Trophoblast cell (in vitro differentiated cells and primary cell): ENCODE data around the gene BZW1.

Source experiments
- DNase-seq, 2 donors: peaks; one replicate each; pipeline ENCODE4 v3.0.0-alpha.2; 2016
- H2AFZ ChIP-seq: 2 replicates; pipeline ENCODE4 v1.6.1; 2013; ENCODE audit warnings: low read length, moderate library complexity, mild to moderate bottlenecking; ENCODE audit not compliant: insufficient read depth, poor library complexity
- H2AK5ac ChIP-seq: 2 replicates; pipeline ENCODE4 v1.6.1; 2013; ENCODE audit warnings: mild to moderate bottlenecking, low read length
- H2BK120ac ChIP-seq: 2 replicates; pipeline ENCODE4 v1.6.1; 2013; ENCODE audit warnings: low read length, mild to moderate bottlenecking, moderate library complexity; ENCODE audit not compliant: insufficient read depth, poor library complexity
- H2BK12ac ChIP-seq: 2 replicates; pipeline ENCODE4 v1.6.1; 2013; ENCODE audit warnings: mild to moderate bottlenecking, low read length, moderate library complexity
- H2BK5ac ChIP-seq: 2 replicates; pipeline ENCODE4 v1.6.1; 2013; ENCODE audit warnings: low read length, low read depth, moderate library complexity, mild to moderate bottlenecking; ENCODE audit not compliant: poor library complexity
- H3K14ac ChIP-seq: 2 replicates; pipeline ENCODE4 v1.6.1; 2013; ENCODE audit warnings: mild to moderate bottlenecking, low read length
- H3K18ac ChIP-seq: 2 replicates; pipeline ENCODE4 v1.6.1; 2013; ENCODE audit warnings: mild to moderate bottlenecking, low read length
- H3K23ac ChIP-seq: 2 replicates; pipeline ENCODE4 v1.6.1; 2013; ENCODE audit warnings: low read length
- H3K27ac ChIP-seq: 2 replicates; pipeline ENCODE4 v1.5.1; 2013; ENCODE audit warnings: low read depth, mild to moderate bottlenecking, inconsistent platforms, low read length, moderate library complexity
- H3K27me3 ChIP-seq: 2 replicates; pipeline ENCODE4 v1.6.1; 2013; ENCODE audit warnings: inconsistent platforms, mild to moderate bottlenecking, low read length, moderate library complexity; ENCODE audit not compliant: insufficient read depth
- H3K36me3 ChIP-seq, 2 experiments: 1 replicate in 1 of 2; 2 replicates in 1 of 2; pipeline ENCODE4 v1.6.1; 2013; ENCODE audit warnings: low read length in 2 of 2, mild to moderate bottlenecking in 2 of 2, moderate library complexity in 1 of 2; ENCODE audit not compliant: insufficient read depth in 2 of 2, control insufficient read depth in 1 of 2
- H3K4ac ChIP-seq: 2 replicates; pipeline ENCODE4 v1.6.1; 2013; ENCODE audit warnings: low read depth, mild to moderate bottlenecking, low read length, moderate library complexity
- H3K4me1 ChIP-seq, 2 experiments: 1 replicate in 1 of 2; 2 replicates in 1 of 2; pipeline ENCODE4 v1.6.1; 2013; ENCODE audit warnings: low read length in 2 of 2, mild to moderate bottlenecking in 2 of 2, moderate library complexity in 1 of 2; ENCODE audit not compliant: insufficient read depth in 2 of 2, control insufficient read depth in 1 of 2
- H3K4me2 ChIP-seq: 2 replicates; pipeline ENCODE4 v1.6.1; 2013; ENCODE audit warnings: inconsistent platforms, mild to moderate bottlenecking, low read length, moderate library complexity
- H3K4me3 ChIP-seq: 2 replicates; pipeline ENCODE4 v1.5.1; 2013; ENCODE audit warnings: mild to moderate bottlenecking, low read depth, low read length, inconsistent platforms
- H3K79me1 ChIP-seq: one replicate; pipeline ENCODE4 v1.6.1; 2013; ENCODE audit warnings: low read length
- H3K79me2 ChIP-seq: 2 replicates; pipeline ENCODE4 v1.6.1; 2013; ENCODE audit warnings: low read length, mild to moderate bottlenecking; ENCODE audit not compliant: control insufficient read depth, insufficient read depth, poor library complexity
- H3K9ac ChIP-seq: 2 replicates; pipeline ENCODE4 v1.6.1; 2013; ENCODE audit warnings: mild to moderate bottlenecking, low read length
- H3K9me3 ChIP-seq: 2 replicates; pipeline ENCODE4 v1.6.1; 2013; ENCODE audit warnings: low read depth, mild to moderate bottlenecking, control low read depth, inconsistent platforms, low read length; ENCODE audit not compliant: insufficient read depth
- H4K12ac ChIP-seq: 2 replicates; pipeline ENCODE4 v1.6.1; 2013; ENCODE audit warnings: low read depth, mild to moderate bottlenecking, low read length, moderate library complexity
- H4K8ac ChIP-seq: 2 replicates; pipeline ENCODE4 v1.6.1; 2013; ENCODE audit warnings: low read depth, mild to moderate bottlenecking, low read length, moderate library complexity
- H4K91ac ChIP-seq: one replicate; pipeline ENCODE4 v1.6.1; 2013; ENCODE audit warnings: low read depth, mild to moderate bottlenecking, low read length, moderate library complexity
- WGBS: extraction: QIAGEN DNeasy Blood & Tissue Kit; methylation state at CpG from one replicate; pipeline ENCODE4 v1.1.7; 2013; ENCODE audit warnings: missing lambda C conversion rate; ENCODE audit not compliant: insufficient read length, insufficient coverage; ENCODE audit errors: extremely low coverage; 5-methylcytosine and 5-hydroxymethylcytosine counted together

BZW1 gene

DNA sequence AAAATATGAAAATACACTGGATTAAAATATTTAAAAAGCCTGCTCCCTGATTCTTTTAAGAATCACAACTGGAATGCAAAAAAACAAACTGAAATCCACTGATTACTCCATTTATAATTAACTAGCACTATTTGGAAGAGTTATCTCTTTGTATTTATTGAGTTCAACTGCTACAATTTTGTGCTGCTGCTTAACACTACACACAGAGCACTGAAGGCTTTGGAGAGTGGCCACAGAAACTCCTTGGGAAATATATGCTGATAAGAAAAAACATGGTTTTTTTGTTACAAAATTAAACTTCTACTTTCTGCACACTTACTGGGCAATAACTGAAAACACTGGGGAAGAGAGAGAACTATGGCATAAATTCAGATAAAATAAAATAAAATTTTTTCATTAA lies 19.8 kb upstream of the BZW1 start:
- no peak overlapping the region for H2BK12ac ChIP-seq
- no peaks in the 10 kb centered on the region for H3K4me1 ChIP-seq
- H3K27ac ChIP-seq: no peak overlapping the region
- no peak overlapping the region for H3K9ac ChIP-seq
- no peaks in the 10 kb centered on the region for H3K9me3 ChIP-seq
- no peak overlapping the region for H3K4me2 ChIP-seq
- no peak overlapping the region for H3K4me3 ChIP-seq
- no peaks in the 10 kb centered on the region for H3K79me2 ChIP-seq
- no peak for DNase-seq
- H3K23ac ChIP-seq: no peak overlapping the region
- no peak overlapping the region for H2BK120ac ChIP-seq
- H2AFZ ChIP-seq: no peak overlapping the region
- no peaks in the 10 kb centered on the region for H3K79me1 ChIP-seq
- no peak overlapping the region for H2AK5ac ChIP-seq
- no peaks in the 10 kb centered on the region for H3K36me3 ChIP-seq
- no peak overlapping the region for H3K18ac ChIP-seq
- no peak overlapping the region for H4K91ac ChIP-seq
- no peak overlapping the region for H4K8ac ChIP-seq
- H3K27me3 ChIP-seq: no peaks in the 10 kb centered on the region
- no peak overlapping the region for H4K12ac ChIP-seq
- no peak overlapping the region for H3K14ac ChIP-seq
- H3K4ac ChIP-seq: no peak overlapping the region
- H2BK5ac ChIP-seq: no peak overlapping the region

DNA sequence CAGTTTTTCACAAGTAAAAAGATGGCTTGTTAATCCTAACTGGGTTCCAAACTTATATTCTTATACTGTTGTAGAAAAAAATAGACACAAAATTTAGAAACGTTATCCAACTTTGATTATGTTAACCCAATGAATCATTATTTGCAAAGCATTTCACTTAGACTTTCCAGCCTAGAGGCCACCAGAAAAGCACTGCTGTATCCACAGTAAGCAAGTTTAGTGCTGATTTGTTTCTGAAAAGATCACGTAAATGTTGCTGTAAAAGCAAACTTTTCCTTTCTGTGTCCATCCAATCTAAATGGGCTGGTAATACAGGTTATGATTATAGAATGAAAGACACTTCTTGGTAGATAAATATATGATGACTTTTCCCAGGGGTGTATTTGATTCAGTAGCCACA lies 17.6 kb upstream of the BZW1 start:
- Histone ChIP-seq H3K4ac (no peak overlapping the region), H4K91ac (no peak overlapping the region), H3K9ac (no peak overlapping the region), H3K27ac (no peak overlapping the region), H2BK12ac (no peak overlapping the region), H3K4me1 (no peaks in the 10 kb centered on the region), H3K23ac (no peak overlapping the region), H4K8ac (no peak overlapping the region), H3K79me1 (no peaks in the 10 kb centered on the region), H2BK120ac (no peak overlapping the region), H3K18ac (no peak overlapping the region), H2AFZ (no peak overlapping the region), H2AK5ac (no peak overlapping the region), H3K4me3 (no peak overlapping the region), H4K12ac (no peak overlapping the region), H3K36me3 (no peaks in the 10 kb centered on the region), H3K79me2 (no peaks in the 10 kb centered on the region), H3K9me3 (no peaks in the 10 kb centered on the region), H3K27me3 (no peaks in the 10 kb centered on the region), H2BK5ac (no peak overlapping the region), H3K4me2 (no peak overlapping the region), H3K14ac (no peak overlapping the region)
- no CpG with 5 or more reads among the region's 2 CpGs for WGBS
- DNase-seq: no peak

DNA sequence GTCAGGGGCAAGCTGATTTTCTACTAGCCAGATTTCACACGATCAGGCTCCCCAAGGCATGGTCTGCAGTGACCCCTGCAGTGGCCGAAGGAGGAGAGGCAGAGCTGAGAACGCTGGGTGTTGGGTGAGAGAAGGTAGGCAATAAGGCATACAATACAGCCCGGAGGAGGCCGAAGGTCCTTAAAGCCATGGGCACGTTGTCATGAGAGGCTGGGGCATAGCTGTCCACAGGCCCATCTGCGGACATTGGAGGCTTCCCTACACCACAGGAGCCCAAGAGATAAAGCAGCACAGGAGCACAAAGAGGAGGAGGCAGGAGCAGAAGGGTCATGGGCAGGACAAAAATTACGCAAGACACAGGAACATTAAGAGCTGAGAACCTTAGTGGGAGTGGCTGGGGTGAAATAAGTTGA lies 16.7 kb upstream of the BZW1 start:
- H3K18ac ChIP-seq: no peak overlapping the region
- H3K4me3 ChIP-seq: no peak overlapping the region
- H2AFZ ChIP-seq: peak overlapping the region; percentile 3
- H3K36me3 ChIP-seq: no peaks in the 10 kb centered on the region
- no peak overlapping the region for H3K27ac ChIP-seq
- H3K4me2 ChIP-seq: no peak overlapping the region
- no peak overlapping the region for H3K14ac ChIP-seq
- no peak overlapping the region for H2BK5ac ChIP-seq
- H2BK12ac ChIP-seq: no peak overlapping the region
- H4K91ac ChIP-seq: no peak overlapping the region
- DNase-seq: no peak
- no peak overlapping the region for H3K4ac ChIP-seq
- H3K9ac ChIP-seq: no peak overlapping the region
- H3K4me1 ChIP-seq: no peaks in the 10 kb centered on the region
- no peak overlapping the region for H4K12ac ChIP-seq
- H2AK5ac ChIP-seq: no peak overlapping the region
- H2BK120ac ChIP-seq: peak overlapping the region; percentile 31
- WGBS: no CpG with 5 or more reads among the region's 8 CpGs
- H3K79me1 ChIP-seq: no peaks in the 10 kb centered on the region
- no peak overlapping the region for H3K23ac ChIP-seq
- no peaks in the 10 kb centered on the region for H3K9me3 ChIP-seq
- H4K8ac ChIP-seq: no peak overlapping the region
- H3K79me2 ChIP-seq: no peaks in the 10 kb centered on the region
- H3K27me3 ChIP-seq: no peaks in the 10 kb centered on the region

DNA sequence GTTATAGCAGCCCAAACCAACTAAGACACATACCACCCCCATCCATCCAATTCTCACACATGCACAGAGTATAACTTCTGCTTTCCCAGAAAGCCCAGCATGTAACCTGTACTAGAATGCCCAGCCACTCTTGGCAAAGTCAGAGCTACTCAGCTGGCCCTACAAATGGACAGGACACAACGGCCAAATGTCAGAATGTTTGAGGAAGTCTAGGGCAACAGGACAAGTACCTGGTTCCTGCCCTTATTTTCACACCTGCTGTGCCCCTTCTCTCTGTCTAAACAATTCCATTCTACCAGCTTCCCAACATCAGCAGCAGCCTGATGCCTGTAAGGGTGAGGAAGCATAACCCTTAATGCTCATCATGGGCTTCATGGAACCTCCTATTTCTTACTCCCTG lies 15.1 kb upstream of the BZW1 start:
- Histone ChIP-seq H3K4me2 (no peak overlapping the region), H3K9me3 (no peaks in the 10 kb centered on the region), H3K14ac (no peak overlapping the region), H3K79me2 (no peaks in the 10 kb centered on the region), H2BK12ac (no peak overlapping the region), H2AFZ (no peak overlapping the region), H3K27ac (no peak overlapping the region), H3K4me3 (no peak overlapping the region), H3K18ac (no peak overlapping the region), H3K79me1 (no peaks in the 10 kb centered on the region), H3K23ac (no peak overlapping the region), H4K91ac (no peak overlapping the region), H2BK120ac (no peak overlapping the region), H3K4me1 (no peaks in the 10 kb centered on the region), H3K27me3 (no peaks in the 10 kb centered on the region), H2BK5ac (no peak overlapping the region), H3K9ac (no peak overlapping the region), H4K12ac (no peak overlapping the region), H3K36me3 (no peaks in the 10 kb centered on the region), H3K4ac (no peak overlapping the region), H4K8ac (no peak overlapping the region), H2AK5ac (no peak overlapping the region)
- WGBS: no CpG with 5 or more reads among the region's 1 CpG
- DNase-seq: no peak
